ENCODE results near the gene GUCA2B. TPM values are rescaled to one million over a fixed set of nuclear protein-coding genes. Genes with fewer than 3 reads are reported as not detected.

Gene GUCA2B
- total RNA-seq, 2 experiments from 2014 or later = not detected

GRCh38 chr1:42130061-42130660 lies 23.0 kb upstream of the GUCA2B start:
- Histone ChIP-seq H3K4me3 (ENCODE audit: low read length) (no peak overlapping the region), H3K4me1 (ENCODE audit: insufficient read depth, low read length) (no peaks in the 10 kb centered on the region), H3K36me3 (ENCODE audit: insufficient read depth, low read length) (no peaks in the 10 kb centered on the region), H3K27me3 (ENCODE audit: control insufficient read depth in 1 of 2, insufficient read depth in 2 of 2, low read length in 2 of 2) (no peaks in the 10 kb centered on the region), H3K27ac (ENCODE audit: low read depth in 1 of 2, low read length in 2 of 2) (no peak overlapping the region), H3K9me3 (ENCODE audit: control insufficient read depth in 1 of 2, insufficient read depth in 1 of 2, low read length in 2 of 2) (no peaks in the 10 kb centered on the region)
- Mint-ChIP-seq H3K36me3 (ENCODE audit: low read depth) (no peaks in the 10 kb centered on the region), H3K4me1 (ENCODE audit: low read depth) (no peaks in the 10 kb centered on the region), H3K9me3 (no peaks in the 10 kb centered on the region), H3K27me3 (peaks cover 8% of the 10 kb centered on the region), H3K4me3 (no peak overlapping the region), H3K27ac (no peak overlapping the region)
- ATAC-seq (ENCODE audit: poor library complexity) (no peak), DNase-seq (no peak)
- intact Hi-C loops (cut with DNase I, micrococcal nuclease) = no loop called here
- ChIA-PET POLR2A (no interaction called here), CTCF (no interaction called here)
- no peak for TF ChIP-seq CTCF (IDR thresholded peaks at IDR 0.05)

GRCh38 chr1:42133390-42133789 lies 19.8 kb upstream of the GUCA2B start:
- no peaks in the 10 kb centered on the region for H3K36me3 ChIP-seq (ENCODE audit: insufficient read depth, low read length)
- DNase-seq (no peak), ATAC-seq (ENCODE audit: poor library complexity) (no peak)
- no peak overlapping the region for H3K4me3 Mint-ChIP-seq
- intact Hi-C loops (cut with DNase I, micrococcal nuclease) = no loop called here
- no peaks in the 10 kb centered on the region for H3K9me3 Mint-ChIP-seq
- H3K27ac ChIP-seq (ENCODE audit: low read depth in 1 of 2, low read length in 2 of 2) = no peak overlapping the region
- CTCF ChIA-PET = no interaction called here
- H3K36me3 Mint-ChIP-seq (ENCODE audit: low read depth) = no peaks in the 10 kb centered on the region
- no peaks in the 10 kb centered on the region for H3K4me1 ChIP-seq (ENCODE audit: insufficient read depth, low read length)
- TF ChIP-seq CTCF (IDR thresholded peaks at IDR 0.05) = no peak
- H3K4me1 Mint-ChIP-seq (ENCODE audit: low read depth) = no peaks in the 10 kb centered on the region
- no peaks in the 10 kb centered on the region for H3K9me3 ChIP-seq (ENCODE audit: control insufficient read depth in 1 of 2, insufficient read depth in 1 of 2, low read length in 2 of 2)
- POLR2A ChIA-PET = no interaction called here
- no peak overlapping the region for H3K27ac Mint-ChIP-seq
- peaks cover 4% of the 10 kb centered on the region for H3K27me3 Mint-ChIP-seq
- H3K27me3 ChIP-seq (ENCODE audit: control insufficient read depth in 1 of 2, insufficient read depth in 2 of 2, low read length in 2 of 2) = peaks cover 0 to 2% of the 10 kb centered on the region in 2 experiments
- H3K4me3 ChIP-seq (ENCODE audit: low read length) = no peak overlapping the region

- H3K27ac ChIP-seq (ENCODE audit: low read depth in 1 of 2, low read length in 2 of 2) = no peak overlapping the region
- no peaks in the 10 kb centered on the region for H3K9me3 Mint-ChIP-seq
- no peak for ATAC-seq (ENCODE audit: poor library complexity)
These were observed 19.2 kb upstream of the GUCA2B start for GRCh38 chr1:42133809-42134526.

More at GRCh38 chr1:42133809-42134526, 19.2 kb upstream of the GUCA2B start:
- Mint-ChIP-seq H3K27ac (no peak overlapping the region), H3K4me1 (ENCODE audit: low read depth) (no peaks in the 10 kb centered on the region), H3K27me3 (peaks cover 4% of the 10 kb centered on the region), H3K36me3 (ENCODE audit: low read depth) (no peaks in the 10 kb centered on the region), H3K4me3 (no peak overlapping the region)
- H3K27me3 ChIP-seq (ENCODE audit: control insufficient read depth in 1 of 2, insufficient read depth in 2 of 2, low read length in 2 of 2) = peaks cover 0 to 2% of the 10 kb centered on the region in 2 experiments
- CTCF ChIA-PET = no interaction called here
- no peaks in the 10 kb centered on the region for H3K9me3 ChIP-seq (ENCODE audit: control insufficient read depth in 1 of 2, insufficient read depth in 1 of 2, low read length in 2 of 2)
- H3K4me3 ChIP-seq (ENCODE audit: low read length) = no peak overlapping the region
- intact Hi-C loops (cut with DNase I, micrococcal nuclease) = no loop called here
- H3K36me3 ChIP-seq (ENCODE audit: insufficient read depth, low read length) = no peaks in the 10 kb centered on the region
- H3K4me1 ChIP-seq (ENCODE audit: insufficient read depth, low read length) = no peaks in the 10 kb centered on the region
- DNase-seq = no peak
- TF ChIP-seq CTCF (IDR thresholded peaks at IDR 0.05) = no peak
- POLR2A ChIA-PET = no interaction called here

Data from CD4-positive, alpha-beta T cell (primary cell).